ENCODE results near the gene WWOX.

- TF ChIP-seq CTCF (conservative IDR thresholded peaks at IDR 0.05; ENCODE audit: low read depth, low read length) (no peak), EZH2 (IDR thresholded peaks at IDR 0.05; ENCODE audit: low read length, unreplicated experiment) (no peak), EZH2phosphoT487 (IDR thresholded peaks at IDR 0.05; ENCODE audit: borderline replicate concordance, low read length) (no peak)
Measured at GRCh38 chr16:78494105-78494504, 394.7 kb downstream of the WWOX start.
